ENCODE measurements around the gene CNIH2. TPM values are rescaled to one million over a fixed set of nuclear protein-coding genes. Genes with fewer than 3 reads are reported as not detected.

The CNIH2 gene
- total RNA-seq, 3 donors from 2014 or later (not counting 1 experiment from before 2014, with no cell fraction given): 6.3 to 8.8 (median 7.1) TPM

- H3K9me3 Mint-ChIP-seq: no peaks in the 10 kb centered on the region
- Histone ChIP-seq H3K36me3 (ENCODE audit: control insufficient read depth, insufficient read depth, low read length) (peaks cover 22% of the 10 kb centered on the region), H3K27me3 (ENCODE audit: control insufficient read depth, insufficient read depth, low read length) (no peaks in the 10 kb centered on the region), H3K27ac (ENCODE audit: low read length) (peak overlapping the region; percentile 41), H3K4me1 (ENCODE audit: control insufficient read depth, insufficient read depth, low read length) (peaks cover 50% of the 10 kb centered on the region), H3K4me3 (ENCODE audit: low read length) (peak overlapping the region; percentile 89), H3K9me3 (ENCODE audit: control insufficient read depth, insufficient read depth, low read length) (no peaks in the 10 kb centered on the region)
- no peak for TF ChIP-seq CTCF (IDR thresholded peaks at IDR 0.05)
- ATAC-seq (no peak), DNase-seq (no peak)
- intact Hi-C loops (cut with micrococcal nuclease): no loop called here
- peaks cover 38 to 44% of the 10 kb centered on the region in 2 donors for H3K4me1 Mint-ChIP-seq
- 45% methylated on average over 12 of the region's 13 CpGs for WGBS (ENCODE audit: insufficient coverage)
- peak overlapping the region; percentile 97 for H3K4me3 Mint-ChIP-seq
- no peaks in the 10 kb centered on the region for H3K27me3 Mint-ChIP-seq (ENCODE audit: low read depth in 2 of 2)
- H3K27ac Mint-ChIP-seq: peak overlapping the region; percentile 95 to 98
- no peaks in the 10 kb centered on the region for H3K36me3 Mint-ChIP-seq
Observed at GRCh38 chr11:66267039-66267378, 11.0 kb upstream of the CNIH2 start.

GRCh38 chr11:66267379-66268243, 10.4 kb upstream of the CNIH2 start:
- H3K4me3 Mint-ChIP-seq: peak overlapping the region; percentile 97
- peak; percentile 75 to 91 for DNase-seq
- no peaks in the 10 kb centered on the region for H3K36me3 Mint-ChIP-seq
- peak; percentile 59 to 73 (median 59) for ATAC-seq
- WGBS (ENCODE audit: insufficient coverage): under 1% methylated on average over 51 of the region's 61 CpGs
- Histone ChIP-seq H3K27ac (ENCODE audit: low read length) (peak overlapping the region; percentile 85), H3K4me1 (ENCODE audit: control insufficient read depth, insufficient read depth, low read length) (peaks cover 56% of the 10 kb centered on the region), H3K9me3 (ENCODE audit: control insufficient read depth, insufficient read depth, low read length) (no peaks in the 10 kb centered on the region), H3K4me3 (ENCODE audit: low read length) (peak overlapping the region; percentile 89), H3K27me3 (ENCODE audit: control insufficient read depth, insufficient read depth, low read length) (no peaks in the 10 kb centered on the region), H3K36me3 (ENCODE audit: control insufficient read depth, insufficient read depth, low read length) (peaks cover 22% of the 10 kb centered on the region)
- H3K27ac Mint-ChIP-seq: peak overlapping the region; percentile 95 to 98
- H3K27me3 Mint-ChIP-seq (ENCODE audit: low read depth in 2 of 2): no peaks in the 10 kb centered on the region
- no peak for TF ChIP-seq CTCF (IDR thresholded peaks at IDR 0.05)
- H3K4me1 Mint-ChIP-seq: peaks cover 43 to 49% of the 10 kb centered on the region in 2 donors
- H3K9me3 Mint-ChIP-seq: no peaks in the 10 kb centered on the region
- intact Hi-C loops (cut with micrococcal nuclease): loop anchor here (1.0 kb wide), 2 partner anchors 15 to 22 kb away; partner anchors contain the start of gene YIF1A

GRCh38 chr11:66268244-66268951, 9.6 kb upstream of the CNIH2 start, which contains the start of gene RAB1B:
Gene RAB1B, plus strand, starts transcription at chr11:66268639. Its CDS starts 41 bp downstream, at chr11:66268680.
- Histone ChIP-seq H3K27ac (ENCODE audit: low read length) (peak within 1 kb of the TSS; percentile 85), H3K36me3 (ENCODE audit: control insufficient read depth, insufficient read depth, low read length) (peaks cover 22% of the 10 kb centered on the region), H3K27me3 (ENCODE audit: control insufficient read depth, insufficient read depth, low read length) (no peaks in the 10 kb centered on the region), H3K9me3 (ENCODE audit: control insufficient read depth, insufficient read depth, low read length) (no peaks in the 10 kb centered on the region), H3K4me1 (ENCODE audit: control insufficient read depth, insufficient read depth, low read length) (peaks cover 64% of the 10 kb centered on the region), H3K4me3 (ENCODE audit: low read length) (peak within 1 kb of the TSS; percentile 89)
- no peak for TF ChIP-seq CTCF (IDR thresholded peaks at IDR 0.05)
- DNase-seq: peak; percentile 99 to 100
- H3K27ac Mint-ChIP-seq: peak within 1 kb of the TSS; percentile 95 to 98
- no peaks in the 10 kb centered on the region for H3K9me3 Mint-ChIP-seq
- no peaks in the 10 kb centered on the region for H3K27me3 Mint-ChIP-seq (ENCODE audit: low read depth in 2 of 2)
- ATAC-seq: peak; percentile 77 to 93 (median 83)
- H3K4me1 Mint-ChIP-seq: peaks cover 51 to 57% of the 10 kb centered on the region in 2 donors
- under 1% methylated on average over 63 of the region's 64 CpGs for WGBS (ENCODE audit: insufficient coverage)
- peak within 1 kb of the TSS; percentile 97 for H3K4me3 Mint-ChIP-seq
- peaks cover 3% of the 10 kb centered on the region for H3K36me3 Mint-ChIP-seq
- intact Hi-C loops (cut with micrococcal nuclease): loop anchor here (1.0 kb wide), 2 partner anchors 14 to 21 kb away; partner anchors contain the start of gene YIF1A

Measured in natural killer cell (primary cell).